ENCODE data around the gene PRPSAP2. TPM values are rescaled to one million over a fixed set of nuclear protein-coding genes. Genes with fewer than 3 reads are reported as not detected.

Gene PRPSAP2
- total RNA-seq, 1 donor from 2014 or later = 36.9 TPM

GRCh38 chr17:18888766-18889290 lies 30.9 kb downstream of the PRPSAP2 start:
- TF ChIP-seq, protein P1, sequence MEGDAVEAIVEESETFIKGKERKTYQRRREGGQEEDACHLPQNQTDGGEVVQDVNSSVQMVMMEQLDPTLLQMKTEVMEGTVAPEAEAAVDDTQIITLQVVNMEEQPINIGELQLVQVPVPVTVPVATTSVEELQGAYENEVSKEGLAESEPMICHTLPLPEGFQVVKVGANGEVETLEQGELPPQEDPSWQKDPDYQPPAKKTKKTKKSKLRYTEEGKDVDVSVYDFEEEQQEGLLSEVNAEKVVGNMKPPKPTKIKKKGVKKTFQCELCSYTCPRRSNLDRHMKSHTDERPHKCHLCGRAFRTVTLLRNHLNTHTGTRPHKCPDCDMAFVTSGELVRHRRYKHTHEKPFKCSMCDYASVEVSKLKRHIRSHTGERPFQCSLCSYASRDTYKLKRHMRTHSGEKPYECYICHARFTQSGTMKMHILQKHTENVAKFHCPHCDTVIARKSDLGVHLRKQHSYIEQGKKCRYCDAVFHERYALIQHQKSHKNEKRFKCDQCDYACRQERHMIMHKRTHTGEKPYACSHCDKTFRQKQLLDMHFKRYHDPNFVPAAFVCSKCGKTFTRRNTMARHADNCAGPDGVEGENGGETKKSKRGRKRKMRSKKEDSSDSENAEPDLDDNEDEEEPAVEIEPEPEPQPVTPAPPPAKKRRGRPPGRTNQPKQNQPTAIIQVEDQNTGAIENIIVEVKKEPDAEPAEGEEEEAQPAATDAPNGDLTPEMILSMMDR (IDR thresholded peaks at IDR 0.05; ENCODE audit: insufficient read depth, low read length, severe bottlenecking) = no peak
- DNase-seq (ENCODE audit: low read depth) (no peak), FAIRE-seq (no peak)
- Histone ChIP-seq H3K36me3 (ENCODE audit: control insufficient read depth, insufficient read depth, low read length) (peaks cover 5% of the 10 kb centered on the region), H3K27me3 (ENCODE audit: control insufficient read depth, insufficient read depth, low read length) (no peaks in the 10 kb centered on the region), H3K4me3 (ENCODE audit: low read depth, low read length) (no peak overlapping the region)

GRCh38 chr17:18889658-18890057 lies 31.7 kb downstream of the PRPSAP2 start:
- Histone ChIP-seq H3K4me3 (ENCODE audit: low read depth, low read length) (no peak overlapping the region), H3K36me3 (ENCODE audit: control insufficient read depth, insufficient read depth, low read length) (peaks cover 4% of the 10 kb centered on the region), H3K27me3 (ENCODE audit: control insufficient read depth, insufficient read depth, low read length) (no peaks in the 10 kb centered on the region)
- DNase-seq (ENCODE audit: low read depth) (no peak), FAIRE-seq (no peak)
- TF ChIP-seq, protein P1 (IDR thresholded peaks at IDR 0.05; ENCODE audit: insufficient read depth, low read length, severe bottlenecking) = no peak

DNA sequence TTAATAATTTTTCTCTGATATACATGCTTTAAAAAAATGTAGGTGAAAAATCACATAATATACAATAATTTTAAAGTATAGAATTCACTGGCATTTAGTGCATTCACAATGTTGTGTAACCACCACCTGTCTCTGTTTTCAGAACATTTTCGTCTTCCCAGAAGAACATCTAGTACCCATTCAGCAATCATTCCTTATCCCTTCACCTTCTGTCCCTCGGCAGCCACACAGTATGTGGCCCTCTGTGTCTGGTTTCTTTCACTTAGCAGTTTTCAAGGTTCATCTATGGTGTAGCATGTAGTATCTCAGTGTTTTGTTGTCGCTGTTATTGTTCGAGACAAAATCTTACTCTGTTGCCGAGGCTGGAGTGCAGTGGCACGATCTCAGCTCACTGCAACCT lies 33.6 kb downstream of the PRPSAP2 start:
- TF ChIP-seq, protein P1 (IDR thresholded peaks at IDR 0.05; ENCODE audit: insufficient read depth, low read length, severe bottlenecking) = no peak
- no peak for DNase-seq (ENCODE audit: low read depth)
- H3K4me3 ChIP-seq (ENCODE audit: low read depth, low read length) = no peak overlapping the region
- peak; percentile 43 for FAIRE-seq
- no peaks in the 10 kb centered on the region for H3K27me3 ChIP-seq (ENCODE audit: control insufficient read depth, insufficient read depth, low read length)
- peaks cover 3% of the 10 kb centered on the region for H3K36me3 ChIP-seq (ENCODE audit: control insufficient read depth, insufficient read depth, low read length)

GRCh38 chr17:18896146-18896545 lies 38.2 kb downstream of the PRPSAP2 start:
- Histone ChIP-seq H3K27me3 (ENCODE audit: control insufficient read depth, insufficient read depth, low read length) (no peaks in the 10 kb centered on the region), H3K36me3 (ENCODE audit: control insufficient read depth, insufficient read depth, low read length) (no peaks in the 10 kb centered on the region), H3K4me3 (ENCODE audit: low read depth, low read length) (no peak overlapping the region)
- no peak for FAIRE-seq
- no peak for DNase-seq (ENCODE audit: low read depth)
- TF ChIP-seq, protein P1 (IDR thresholded peaks at IDR 0.05; ENCODE audit: insufficient read depth, low read length, severe bottlenecking) = no peak

GRCh38 chr17:18896947-18897346 lies 39.0 kb downstream of the PRPSAP2 start:
- no peak overlapping the region for H3K4me3 ChIP-seq (ENCODE audit: low read depth, low read length)
- no peak for DNase-seq (ENCODE audit: low read depth)
- no peaks in the 10 kb centered on the region for H3K27me3 ChIP-seq (ENCODE audit: control insufficient read depth, insufficient read depth, low read length)
- H3K36me3 ChIP-seq (ENCODE audit: control insufficient read depth, insufficient read depth, low read length) = no peaks in the 10 kb centered on the region
- FAIRE-seq = no peak
- TF ChIP-seq, protein P1 (IDR thresholded peaks at IDR 0.05; ENCODE audit: insufficient read depth, low read length, severe bottlenecking) = no peak

DNA sequence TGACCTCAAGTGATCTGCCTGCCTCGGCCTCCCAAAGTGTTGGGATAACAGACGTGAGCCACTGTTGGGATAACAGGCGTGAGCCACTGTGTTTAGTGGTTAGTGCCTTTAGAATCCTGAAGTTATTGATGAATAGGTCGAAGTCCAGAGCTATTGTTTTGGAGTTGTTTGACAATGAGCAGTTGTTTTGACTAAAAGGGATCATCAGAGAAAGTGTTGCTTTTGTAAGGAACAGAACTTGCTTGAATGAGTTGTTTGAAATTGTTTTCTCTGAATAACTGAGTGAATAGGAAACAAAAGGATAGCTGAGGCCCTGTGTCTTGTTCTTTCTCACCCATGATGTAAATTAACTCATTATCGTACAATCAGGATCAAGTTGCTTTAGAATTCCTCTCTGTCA lies 46.6 kb downstream of the PRPSAP2 start:
- DNase-seq (ENCODE audit: low read depth) (no peak), FAIRE-seq (no peak)
- peaks cover 4% of the 10 kb centered on the region for H3K36me3 ChIP-seq (ENCODE audit: control insufficient read depth, insufficient read depth, low read length)
- H3K4me3 ChIP-seq (ENCODE audit: low read depth, low read length) = no peak overlapping the region
- H3K27me3 ChIP-seq (ENCODE audit: control insufficient read depth, insufficient read depth, low read length) = no peaks in the 10 kb centered on the region
- TF ChIP-seq, protein P1 (IDR thresholded peaks at IDR 0.05; ENCODE audit: insufficient read depth, low read length, severe bottlenecking) = no peak

Data from bronchial epithelial cell (primary cell).